H1 (cell line): ENCODE data around the gene CFAP100. TPM values are rescaled to one million over a fixed set of nuclear protein-coding genes. Genes with fewer than 3 reads are reported as not detected.

Experiments used
- CEBPB ChIP-seq: IDR thresholded peaks from 2 replicates; pipeline ENCODE4 v1.6.1; 2012; ENCODE audit warnings: low read depth, low read length
- FOSL1 ChIP-seq: IDR thresholded peaks from 2 replicates; pipeline ENCODE4 v1.6.1; 2011; ENCODE audit warnings: mild to moderate bottlenecking, low read depth, low read length, moderate library complexity; ENCODE audit not compliant: insufficient read depth
- NANOG ChIP-seq: IDR thresholded peaks from 2 replicates; pipeline ENCODE4 v1.6.1; 2011; ENCODE audit warnings: low read length, low read depth, mild to moderate bottlenecking, inconsistent platforms; ENCODE audit not compliant: insufficient read depth, poor library complexity, severe bottlenecking
- RXRA ChIP-seq: IDR thresholded peaks from 2 replicates; pipeline ENCODE4 v1.6.1; 2011; ENCODE audit warnings: low read depth, mild to moderate bottlenecking, low read length, moderate library complexity; ENCODE audit not compliant: insufficient read depth
- SP1 ChIP-seq: IDR thresholded peaks from 2 replicates; pipeline ENCODE4 v1.6.1; 2011; ENCODE audit warnings: low read depth, low read length
- polyA plus RNA-seq, 7 experiments: library from polyadenylated mRNA; depleted of rRNA in 3 of 7; stranded (reverse) in 5 of 7; unstranded in 2 of 7; fragments of >200 nt in 5 of 7; fragments of 200-250 nt in 2 of 7; gene quantifications; 1 replicate in 5 of 7; 2 replicates in 1 of 7; 4 replicates in 1 of 7; pipeline versions ENCODE4 v1.2.1 to v1.2.3, GENCODE V29; 2011 to 2013; ENCODE audit warnings: missing spikeins in 2 of 7, mixed read lengths in 2 of 7
- total RNA-seq: library from RNA; stranded (reverse); fragmentation: NEBNext Ultra II Directional; extraction: Animal tissue kit (Norgen Biotek cat#: 25700); gene quantifications from 2 replicates; pipeline ENCODE4 v1.2.1, GENCODE V29; 2021

The CFAP100 gene
- total and polyA plus RNA-seq, 2 of the 8 experiments (the other 6 are each of a cell fraction or from before 2014, with no cell fraction given): 0.17 TPM; not detected in 1

DNA sequence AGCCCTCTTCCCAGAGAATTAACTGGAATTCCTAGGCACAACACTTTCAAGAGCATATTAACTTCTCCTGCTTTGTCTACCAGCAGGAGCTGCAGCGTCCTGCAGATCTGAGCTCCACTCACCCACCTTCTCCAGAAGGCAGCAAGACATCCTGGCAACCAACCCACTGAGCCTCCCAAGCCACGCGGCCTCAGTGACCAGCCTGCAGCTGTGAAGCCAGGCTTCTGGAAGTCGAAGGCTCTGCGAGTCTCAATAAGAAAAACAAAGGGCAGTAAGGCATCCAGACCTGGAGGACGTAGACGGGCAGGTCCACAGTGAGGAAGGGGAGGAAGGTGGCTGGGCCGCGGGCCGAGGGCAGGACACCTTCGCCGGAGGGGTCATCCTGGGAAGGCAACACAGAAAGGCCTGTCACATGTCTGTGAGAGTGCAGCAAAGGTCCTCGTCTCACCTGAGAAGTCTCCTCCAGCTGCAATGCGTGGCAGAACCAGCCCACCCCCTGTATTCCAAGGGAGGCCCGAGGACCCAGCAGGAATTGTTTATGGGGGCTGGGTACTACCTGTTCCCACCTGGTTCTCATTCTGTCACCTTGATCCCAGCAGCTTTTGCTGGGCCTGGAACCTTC is 44.7 kb downstream of the CFAP100 start (continued):
- no peak for TF ChIP-seq SP1
- no peak for TF ChIP-seq NANOG
- no peak for TF ChIP-seq RXRA
- no peak for TF ChIP-seq FOSL1
- no peak for TF ChIP-seq CEBPB
